HG03097 (cell line): ENCODE data around the gene BMAL1.
A peak's percentile ranks its signal among the peaks of the same experiment; 100 is the strongest.
"Not testable (repeated sequence)": the region's sequence is repeated elsewhere in the genome, so short reads cannot be mapped to it uniquely, and the experiment has no call there.

Experiments used
- ATAC-seq: cut with Tn5 transposase; IDR thresholded peaks from one replicate; pipeline ENCODE4 v1.9.1; 2021; ENCODE audit not compliant: unreplicated experiment, low FRiP score

The BMAL1 gene

DNA sequence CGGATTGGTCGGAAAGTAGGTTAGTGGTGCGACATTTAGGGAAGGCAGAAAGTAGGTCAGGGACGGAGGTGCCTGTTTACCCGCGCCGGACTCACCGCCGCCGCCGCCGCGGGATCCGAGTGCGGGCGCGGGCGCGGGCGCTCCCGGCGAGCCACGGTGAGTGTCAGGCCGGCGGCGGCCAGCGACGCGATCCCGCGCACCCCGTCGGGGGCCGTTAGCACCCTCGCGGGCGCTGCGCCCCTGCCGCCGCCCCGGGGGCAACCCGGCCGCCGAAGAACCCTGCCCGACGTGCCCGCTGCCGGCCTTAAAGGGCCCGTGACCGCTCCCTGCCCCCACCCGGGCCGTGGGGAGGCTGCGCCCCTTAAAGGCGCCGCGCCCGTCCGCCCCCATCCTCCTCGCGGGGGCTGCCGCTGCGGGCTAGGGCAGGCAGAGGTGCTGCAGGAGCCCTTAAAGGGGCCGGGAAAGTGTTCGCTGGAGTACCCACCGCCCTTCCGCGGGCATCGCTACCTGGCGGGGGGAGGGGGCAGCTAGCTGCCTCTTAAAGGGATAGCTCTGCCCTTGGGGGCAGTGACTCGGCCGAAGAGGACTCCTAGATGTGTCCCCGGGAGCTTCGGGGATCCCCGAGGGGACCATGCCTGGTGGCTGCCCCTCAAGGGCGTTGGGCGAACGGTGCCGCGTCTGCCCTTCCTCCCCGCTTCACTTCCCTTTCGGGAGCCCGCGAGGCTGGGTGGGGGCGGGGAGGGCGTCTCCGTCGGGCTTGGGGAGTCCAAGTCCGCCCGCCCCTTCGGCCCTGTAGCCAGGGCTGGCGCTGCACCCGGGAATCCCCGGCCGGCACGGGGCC is at the start of gene BMAL1:
Gene BMAL1 (plus strand): TSS at position 23 of the 841 bp plus-strand sequence. CDS start 76,519 bp downstream, outside the sequence.
- ATAC-seq = peak; percentile 30

DNA sequence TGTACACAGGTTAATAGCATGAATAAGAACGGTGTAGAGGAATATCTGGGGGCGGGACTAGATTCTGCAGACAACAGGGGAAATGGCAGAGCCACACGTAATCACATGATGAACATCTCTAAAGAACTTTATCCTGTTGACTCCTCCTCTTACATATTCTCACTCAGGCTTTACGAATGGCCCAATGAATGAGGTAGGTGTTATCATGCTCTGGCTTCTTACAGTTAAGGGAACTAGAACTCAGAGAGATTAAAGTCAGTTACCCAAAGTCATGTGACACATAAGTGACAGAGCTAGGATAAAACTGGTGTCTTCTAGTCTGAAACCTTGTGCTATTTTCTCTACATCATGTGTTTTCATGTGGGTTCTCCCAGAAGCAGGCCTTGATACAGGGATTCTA is 49.0 kb upstream of the BMAL1 start:
- no peak for ATAC-seq

DNA sequence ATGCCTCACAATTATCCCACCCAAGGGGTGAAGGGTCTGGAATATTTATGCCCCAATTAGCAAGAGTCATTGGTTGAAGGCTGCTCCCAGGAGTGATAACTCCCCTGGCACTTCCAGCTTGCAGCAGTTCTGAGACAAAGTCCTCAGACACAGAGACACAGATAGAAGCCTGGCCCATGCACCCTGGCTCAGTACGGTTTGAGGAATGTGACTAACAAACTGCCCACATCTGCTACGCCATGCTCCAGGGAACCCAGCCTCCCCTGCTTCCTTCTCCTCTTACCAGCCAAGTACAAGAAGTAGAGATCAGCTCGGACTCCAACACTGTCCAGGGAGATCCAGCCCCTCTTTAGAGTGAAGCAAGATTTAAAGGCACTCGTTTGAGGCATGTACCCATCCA is 48.5 kb upstream of the BMAL1 start:
- ATAC-seq = no peak

DNA sequence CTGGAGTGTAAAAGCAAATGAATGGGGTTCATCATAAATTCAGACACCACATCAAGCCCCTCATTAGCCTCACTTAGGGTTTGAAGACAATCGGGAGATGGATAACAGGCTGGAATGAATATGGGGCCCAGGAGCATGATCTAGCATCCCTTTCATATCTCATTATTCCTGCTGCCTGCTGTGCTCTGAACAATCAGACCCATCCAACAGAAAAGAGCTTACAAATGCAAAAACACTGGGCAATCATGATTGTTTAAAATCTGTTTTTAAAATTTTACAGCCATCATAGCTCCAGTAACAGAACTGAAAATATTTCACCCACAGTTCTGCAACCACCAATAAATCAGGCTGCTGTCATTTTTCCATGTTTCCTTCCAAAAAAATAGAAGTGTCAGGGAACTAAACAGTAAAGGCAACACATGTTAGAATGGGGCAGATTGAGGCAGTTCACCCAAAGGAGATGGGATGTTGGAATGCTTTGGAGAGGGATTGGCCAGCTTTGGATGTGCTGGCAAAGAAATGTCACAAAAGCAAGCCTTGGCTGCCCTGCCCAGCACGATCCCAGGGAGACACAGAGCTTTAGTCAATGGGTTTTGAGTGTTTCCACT is 47.8 kb upstream of the BMAL1 start:
- ATAC-seq = no peak

DNA sequence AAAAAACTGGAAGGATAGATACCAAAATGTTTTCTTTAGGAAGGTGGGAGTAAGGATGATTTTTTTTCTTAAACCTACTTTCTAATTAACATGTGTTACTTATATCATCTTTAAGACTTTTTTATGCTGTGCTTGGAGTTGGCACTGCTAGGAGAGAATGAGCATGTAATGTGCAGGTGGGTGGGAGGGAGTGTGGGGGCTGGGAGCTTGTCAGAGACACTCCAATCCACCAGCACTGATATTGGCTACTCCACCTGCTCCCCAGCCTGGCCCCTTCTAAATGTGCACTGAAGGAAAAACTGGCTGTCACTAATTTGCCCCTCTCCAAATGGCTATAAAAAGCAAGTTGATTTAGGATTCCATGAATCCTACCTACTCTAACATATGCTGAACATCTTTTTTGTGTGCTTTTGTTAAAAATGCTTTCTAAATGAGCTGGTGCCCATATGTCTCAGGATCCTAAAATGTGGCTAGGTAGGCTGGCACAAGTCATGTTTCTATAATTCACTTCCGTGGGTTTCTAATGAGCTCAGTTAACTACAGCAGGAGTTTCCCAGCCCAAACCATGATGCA is 44.3 kb upstream of the BMAL1 start:
- ATAC-seq = no peak

DNA sequence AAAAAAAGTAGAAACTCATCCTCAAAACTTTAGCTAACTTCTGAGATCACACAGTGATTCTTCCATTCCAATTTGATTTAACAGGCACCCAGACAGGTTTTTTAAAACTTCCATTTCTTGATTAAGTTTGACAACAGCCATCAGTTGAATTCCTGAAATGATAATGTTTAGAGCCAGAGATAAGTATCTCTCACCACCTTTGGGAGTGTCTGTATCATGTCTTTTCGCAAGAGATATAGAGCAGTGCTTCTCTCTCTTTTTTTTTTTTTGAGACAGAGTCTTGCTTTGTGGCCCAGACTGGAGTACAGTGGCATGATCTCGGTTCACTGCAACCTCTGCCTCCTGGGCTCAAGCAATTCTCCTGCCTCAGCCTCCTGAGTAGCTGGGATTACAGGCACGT is 41.7 kb upstream of the BMAL1 start:
- no peak for ATAC-seq

DNA sequence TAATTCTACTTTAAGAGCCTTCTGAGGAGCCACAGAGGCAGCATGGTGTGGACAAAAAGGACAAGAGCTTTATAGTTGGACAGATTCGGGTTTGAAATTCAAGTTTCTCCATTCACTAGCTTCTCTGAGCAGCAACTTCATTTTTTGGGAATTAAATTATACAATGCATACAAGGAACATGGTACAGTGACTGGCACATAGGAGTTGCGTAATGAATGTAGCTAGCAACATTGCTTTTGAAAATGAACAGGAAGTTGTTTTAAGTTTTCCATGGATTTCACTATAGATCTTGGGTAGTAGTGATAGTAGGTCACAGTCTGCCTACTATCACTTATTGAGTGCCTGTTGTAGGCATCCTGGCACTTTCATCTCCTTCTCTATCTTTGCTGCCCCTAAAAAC is 41.0 kb upstream of the BMAL1 start:
- no peak for ATAC-seq

DNA sequence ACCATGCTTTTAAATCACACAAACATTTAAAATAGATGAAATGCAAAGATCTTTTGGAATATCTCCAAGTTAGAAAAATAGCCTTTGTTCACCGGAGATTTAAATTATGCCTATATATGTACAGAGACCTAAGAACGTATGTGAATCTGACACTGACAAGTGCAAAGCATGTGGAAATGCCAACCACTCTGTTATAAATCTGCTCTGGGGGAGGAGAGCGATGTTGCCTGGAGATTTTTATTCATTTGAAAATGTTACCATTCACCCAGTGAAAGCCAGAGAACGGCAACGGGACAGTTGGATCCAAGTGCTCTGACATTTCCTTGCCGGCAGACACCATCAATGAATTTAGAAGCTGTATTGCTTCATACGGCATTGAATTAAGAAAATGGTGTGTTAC is 39.8 kb upstream of the BMAL1 start:
- ATAC-seq = no peak

DNA sequence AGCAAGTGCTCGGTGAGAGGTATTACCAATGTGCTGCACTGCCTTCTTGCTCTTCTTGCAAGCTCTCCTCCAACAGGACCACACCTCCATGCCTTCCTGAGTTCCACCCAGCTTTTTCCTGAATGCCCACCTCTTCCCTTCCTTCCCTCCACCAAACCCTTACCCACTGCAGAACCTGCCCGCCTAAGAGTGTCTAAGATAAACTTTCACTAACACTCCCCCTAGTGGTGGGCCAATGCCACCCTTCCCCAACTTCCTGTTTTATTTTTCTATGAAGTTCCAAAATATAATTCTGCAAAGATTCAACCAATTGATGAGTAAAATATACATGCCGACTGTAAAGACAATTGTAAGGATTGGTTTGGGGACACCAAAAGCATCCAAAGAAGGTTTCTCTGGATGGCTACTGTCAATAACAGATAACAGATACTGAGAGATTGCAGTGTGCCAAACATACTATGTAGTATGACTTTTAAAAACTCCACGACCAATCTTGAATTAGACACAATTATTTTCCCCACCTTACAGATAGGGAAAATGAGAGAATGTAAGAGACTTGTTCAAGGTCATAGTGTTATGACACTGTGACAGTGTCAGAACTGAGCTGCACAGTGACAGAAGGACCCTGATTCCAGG is 38.6 kb upstream of the BMAL1 start:
- no peak for ATAC-seq

DNA sequence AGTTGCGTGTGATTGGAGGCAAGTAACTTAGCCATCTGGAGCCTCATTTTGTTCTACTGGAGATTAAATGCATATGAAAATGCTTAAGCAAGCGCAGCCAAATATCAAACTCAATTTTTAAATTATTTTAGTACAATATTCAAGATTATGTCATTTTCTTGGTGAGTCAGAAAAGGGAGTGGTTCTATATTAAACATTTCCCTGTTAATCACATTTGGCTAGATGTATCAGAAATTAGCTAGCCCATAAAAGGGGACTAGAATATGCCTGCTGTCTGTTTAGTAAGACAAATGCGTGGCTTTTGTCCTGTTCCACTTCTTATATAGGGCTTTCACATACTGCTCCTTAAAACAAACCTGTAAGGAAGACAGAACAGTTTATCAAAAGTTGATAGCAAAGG is 35.0 kb upstream of the BMAL1 start:
- ATAC-seq = no peak

DNA sequence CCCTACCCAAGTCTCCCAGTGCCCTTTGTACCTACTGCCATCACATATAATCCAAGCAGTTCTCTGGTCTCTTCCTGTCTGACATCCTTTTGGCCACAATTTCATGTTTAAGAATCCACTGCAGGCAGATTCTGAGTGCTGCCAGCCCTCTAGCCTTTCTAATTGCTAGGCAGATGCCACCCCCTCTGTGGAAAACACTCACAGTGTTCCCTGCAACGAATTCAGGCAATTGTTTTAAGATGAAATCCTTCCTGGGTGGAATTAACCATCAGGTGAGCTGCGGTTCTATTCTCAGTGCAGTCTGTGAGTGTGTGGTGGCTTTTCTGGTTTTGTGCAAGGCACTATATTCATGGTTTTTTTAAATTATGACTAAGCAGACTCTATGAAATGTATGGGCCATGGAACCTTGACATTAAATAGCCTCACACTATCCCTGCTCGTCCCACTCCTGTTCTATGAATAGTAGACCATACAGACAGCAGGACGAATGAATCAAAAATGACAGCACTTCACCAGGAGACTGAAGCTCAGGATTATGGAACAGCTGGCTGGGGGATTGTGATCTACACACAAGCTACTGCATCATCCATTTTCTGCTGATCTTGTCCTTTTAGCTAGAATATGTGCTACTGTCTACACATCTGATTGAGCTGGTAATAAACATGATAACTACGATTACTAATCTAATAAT is 29.8 kb upstream of the BMAL1 start:
- ATAC-seq = no peak

DNA sequence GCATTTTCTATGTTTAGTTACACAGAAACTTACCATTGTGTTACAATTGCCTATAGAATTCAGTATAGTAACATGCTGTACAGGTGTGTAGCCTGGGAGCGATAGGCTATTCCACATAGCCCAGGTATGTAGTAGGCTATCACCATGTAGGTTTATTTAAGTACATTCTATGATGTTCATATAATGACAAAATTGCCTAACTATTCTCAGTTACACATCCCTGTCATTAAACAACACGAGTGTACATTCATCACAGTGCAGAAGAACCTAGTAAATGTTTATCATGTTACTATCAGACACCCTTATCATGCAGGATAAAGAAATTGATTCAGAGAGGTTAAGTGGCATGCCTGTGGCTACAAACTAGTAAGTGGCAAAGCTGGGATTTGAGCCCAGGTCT is 28.4 kb upstream of the BMAL1 start:
- no peak for ATAC-seq

DNA sequence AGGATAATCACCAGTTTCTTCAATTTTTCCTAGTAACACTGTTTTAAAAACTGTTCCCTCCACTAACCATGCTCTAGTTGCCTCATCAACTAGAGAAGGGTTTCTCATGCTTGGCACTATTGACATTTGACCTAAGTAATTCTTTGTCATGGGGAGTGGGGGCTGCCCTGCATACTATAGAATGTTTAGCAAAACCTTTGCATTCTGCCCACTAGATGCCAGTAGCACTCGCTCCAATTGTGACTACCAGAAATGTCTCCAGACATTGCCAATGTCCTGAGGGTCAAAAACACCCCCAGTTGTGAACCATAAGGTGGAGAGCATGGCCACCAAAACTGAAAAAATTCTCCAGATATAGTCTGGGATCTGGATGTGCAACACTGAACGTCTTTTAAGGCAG is 27.6 kb upstream of the BMAL1 start:
- ATAC-seq = no peak

DNA sequence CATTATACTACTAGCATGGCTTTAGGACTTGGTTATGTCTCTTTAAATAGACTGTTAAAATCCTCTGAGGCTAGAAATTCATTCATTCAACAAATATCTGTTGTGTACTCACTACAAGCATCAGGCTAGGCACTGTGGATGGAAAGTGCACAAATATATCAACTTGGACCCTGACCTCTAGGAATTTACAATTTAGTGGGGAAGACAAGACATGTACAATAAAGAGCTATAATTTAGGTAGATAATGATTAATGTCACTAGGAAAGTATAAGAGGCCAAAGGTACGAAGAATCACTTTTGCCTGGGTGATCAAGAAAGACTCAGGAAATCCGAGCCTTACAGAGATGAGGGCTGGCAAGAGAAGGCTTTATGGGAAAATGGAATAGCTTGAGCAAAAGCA is 25.6 kb upstream of the BMAL1 start:
- ATAC-seq = no peak

DNA sequence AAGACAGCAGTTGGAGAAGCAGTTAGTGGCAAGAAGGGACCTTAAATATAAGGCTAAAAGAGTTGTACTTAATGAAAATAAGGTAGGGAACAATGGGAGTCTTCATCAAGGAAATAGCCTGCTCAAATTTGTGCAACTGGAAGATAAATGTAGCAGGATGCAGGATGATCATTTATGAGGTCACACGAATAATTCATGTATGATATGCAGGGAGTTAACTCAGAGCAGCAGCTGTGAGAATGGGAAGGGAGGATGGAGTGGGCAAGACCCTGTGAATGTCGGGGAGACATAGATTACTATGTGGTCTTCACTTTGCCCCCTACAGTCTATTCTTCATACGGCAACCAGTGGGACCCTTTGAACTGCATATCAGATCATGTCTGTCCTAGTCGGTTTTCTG is 25.2 kb upstream of the BMAL1 start:
- ATAC-seq = no peak

DNA sequence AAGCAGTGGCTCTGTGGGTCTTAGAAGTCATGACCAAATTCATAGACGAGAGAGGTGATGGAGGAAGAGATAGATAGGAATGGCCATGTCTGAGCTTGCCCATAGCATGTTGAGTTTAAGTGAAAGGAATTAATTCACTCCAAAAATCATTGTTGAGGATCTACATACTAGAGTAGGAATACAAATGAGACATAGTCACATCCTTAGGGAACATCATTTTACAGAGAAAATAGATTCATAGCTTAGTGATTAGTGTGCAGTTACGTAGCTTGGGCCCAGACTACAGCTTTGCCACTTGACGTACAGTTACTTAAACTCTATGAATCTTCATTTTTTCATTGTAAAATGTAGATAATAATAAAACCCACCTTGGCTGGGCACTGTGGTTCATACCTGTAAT is 21.4 kb upstream of the BMAL1 start:
- ATAC-seq = no peak

DNA sequence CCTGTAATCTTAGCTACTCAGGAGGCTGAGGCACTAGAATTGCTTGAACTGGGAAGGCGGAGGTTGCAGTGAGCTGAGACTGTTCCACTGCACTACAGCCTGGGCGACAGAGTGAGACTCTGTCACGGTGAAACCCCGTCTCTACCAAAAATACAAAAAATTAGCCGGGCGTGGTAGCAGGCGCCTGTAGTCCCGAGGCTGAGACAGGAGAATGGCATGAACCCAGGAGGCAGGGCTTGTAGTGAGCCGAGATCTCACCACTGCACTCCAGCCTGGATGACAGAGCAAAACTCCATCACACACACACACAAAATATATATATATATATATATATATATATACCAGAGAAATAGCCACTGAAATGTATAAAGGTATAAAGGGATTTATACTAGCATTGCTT is 19.5 kb upstream of the BMAL1 start:
- not testable (repeated sequence) for ATAC-seq

DNA sequence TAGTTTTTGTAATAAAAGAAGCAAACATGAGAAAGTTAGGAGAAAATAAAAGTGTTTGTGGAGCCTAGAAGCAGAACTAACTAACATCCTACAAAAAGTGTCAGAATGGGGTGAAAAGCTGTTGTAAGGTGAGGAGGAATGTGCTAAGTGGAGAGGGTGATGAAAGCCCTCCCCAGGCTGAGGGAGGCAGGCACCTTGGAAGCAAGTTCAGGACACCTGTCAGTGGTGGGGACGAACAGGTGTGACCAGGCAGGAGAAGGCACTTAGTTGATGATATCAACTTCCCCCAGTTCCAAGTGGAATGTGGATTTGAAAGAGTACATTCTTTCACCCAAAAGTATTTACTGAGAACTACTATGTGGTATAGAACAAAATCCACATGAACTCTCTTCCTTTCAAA is 18.7 kb upstream of the BMAL1 start:
- ATAC-seq = no peak

DNA sequence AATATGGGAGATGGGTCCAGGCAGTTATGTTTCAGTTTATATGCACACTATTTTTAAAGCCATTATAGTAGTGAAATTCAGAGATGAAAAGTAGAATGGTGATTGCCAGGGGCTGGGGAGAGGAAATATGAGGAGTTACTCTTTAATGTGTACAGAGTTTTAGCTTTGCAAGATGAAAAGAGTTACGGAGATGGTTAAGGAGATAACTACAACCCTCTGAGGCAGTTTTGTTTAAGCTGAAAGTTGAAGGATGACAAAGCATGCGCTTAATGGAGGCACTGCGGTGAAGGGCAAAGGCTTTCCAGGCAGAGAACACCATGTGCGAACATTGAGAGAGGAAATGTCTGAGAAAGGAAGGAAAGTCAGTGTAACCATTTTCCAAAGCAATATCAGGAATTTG is 18.2 kb upstream of the BMAL1 start:
- ATAC-seq = no peak

DNA sequence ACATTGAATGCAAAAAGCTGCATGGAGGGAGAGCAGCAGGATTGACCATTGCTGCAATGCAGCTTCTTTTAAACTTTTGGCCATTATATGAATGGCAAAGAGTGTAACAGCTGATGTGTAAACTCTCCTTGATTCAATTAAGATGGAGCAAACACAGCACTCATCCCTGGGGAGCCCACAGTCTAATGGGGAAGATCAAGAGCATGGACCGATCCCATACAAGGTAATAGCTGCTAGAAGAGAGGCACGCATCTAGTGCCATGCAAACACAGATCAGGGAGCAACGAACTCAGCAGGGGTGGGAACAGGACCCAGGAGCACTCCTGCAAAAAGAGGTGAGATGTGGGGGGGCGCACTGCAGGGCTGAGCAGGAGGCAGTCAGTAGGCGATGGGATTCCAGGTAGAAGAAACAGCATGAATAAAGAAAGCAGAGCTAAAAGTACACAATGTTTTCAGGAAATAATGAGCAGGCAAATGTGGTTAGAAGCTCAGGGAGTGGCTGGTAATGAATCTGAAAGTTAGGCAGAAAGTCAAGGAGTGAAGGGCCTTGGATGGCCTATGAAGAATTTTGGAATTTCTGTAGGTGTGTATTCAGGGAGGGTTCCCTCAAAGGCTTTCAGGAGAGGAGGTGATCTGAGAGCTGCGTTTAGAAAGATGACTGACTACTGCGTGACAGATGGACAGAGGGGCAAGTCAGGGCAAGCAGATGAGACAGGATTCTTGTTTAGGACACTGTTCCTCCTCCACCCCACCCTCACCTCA is 17.2 kb upstream of the BMAL1 start:
- ATAC-seq = no peak
